ENCODE measurements around the gene LRRC8C.

Gene LRRC8C

GRCh38 chr1:89727517-89728312 lies 94.8 kb downstream of the LRRC8C start:
- Mint-ChIP-seq H3K9me3 (peaks cover 18% of the 10 kb centered on the region), H3K27me3 (no peaks in the 10 kb centered on the region), H3K27ac (peak overlapping the region; percentile 99), H3K4me1 (ENCODE audit: low read depth) (peaks cover 88% of the 10 kb centered on the region), H3K4me3 (no peak overlapping the region), H3K36me3 (ENCODE audit: low read depth) (peaks cover 59% of the 10 kb centered on the region)
- no peak for DNase-seq

GRCh38 chr1:89728381-89728780 lies 95.5 kb downstream of the LRRC8C start:
- no peak overlapping the region for H3K4me3 Mint-ChIP-seq
- H3K4me1 Mint-ChIP-seq (ENCODE audit: low read depth): peaks cover 87% of the 10 kb centered on the region
- H3K27me3 Mint-ChIP-seq: no peaks in the 10 kb centered on the region
- DNase-seq: no peak
- H3K27ac Mint-ChIP-seq: no peak overlapping the region
- peaks cover 54% of the 10 kb centered on the region for H3K36me3 Mint-ChIP-seq (ENCODE audit: low read depth)
- peaks cover 13% of the 10 kb centered on the region for H3K9me3 Mint-ChIP-seq

- Mint-ChIP-seq H3K9me3 (peaks cover 7% of the 10 kb centered on the region), H3K36me3 (ENCODE audit: low read depth) (peaks cover 25% of the 10 kb centered on the region), H3K27me3 (no peaks in the 10 kb centered on the region), H3K4me1 (ENCODE audit: low read depth) (peaks cover 68% of the 10 kb centered on the region), H3K4me3 (peak overlapping the region; percentile 2), H3K27ac (peak overlapping the region; percentile 86)
- DNase-seq: no peak
Measured at GRCh38 chr1:89732206-89732605, 99.3 kb downstream of the LRRC8C start.

GRCh38 chr1:89732643-89733222 lies 99.8 kb downstream of the LRRC8C start:
- Mint-ChIP-seq H3K4me3 (no peak overlapping the region), H3K9me3 (peaks cover 4% of the 10 kb centered on the region), H3K27ac (peak overlapping the region; percentile 86), H3K36me3 (ENCODE audit: low read depth) (peaks cover 21% of the 10 kb centered on the region), H3K27me3 (no peaks in the 10 kb centered on the region), H3K4me1 (ENCODE audit: low read depth) (peaks cover 64% of the 10 kb centered on the region)
- no peak for DNase-seq

GRCh38 chr1:89733748-89734147 lies 100.8 kb downstream of the LRRC8C start:
- H3K9me3 Mint-ChIP-seq: peaks cover 4% of the 10 kb centered on the region
- H3K4me1 Mint-ChIP-seq (ENCODE audit: low read depth): peaks cover 63% of the 10 kb centered on the region
- no peak for DNase-seq
- no peak overlapping the region for H3K27ac Mint-ChIP-seq
- no peaks in the 10 kb centered on the region for H3K27me3 Mint-ChIP-seq
- H3K4me3 Mint-ChIP-seq: no peak overlapping the region
- H3K36me3 Mint-ChIP-seq (ENCODE audit: low read depth): peaks cover 13% of the 10 kb centered on the region

- H3K4me3 Mint-ChIP-seq: no peak overlapping the region
- DNase-seq: no peak
- H3K27ac Mint-ChIP-seq: no peak overlapping the region
- peaks cover 2% of the 10 kb centered on the region for H3K9me3 Mint-ChIP-seq
- H3K27me3 Mint-ChIP-seq: no peaks in the 10 kb centered on the region
- peaks cover 8% of the 10 kb centered on the region for H3K36me3 Mint-ChIP-seq (ENCODE audit: low read depth)
- H3K4me1 Mint-ChIP-seq (ENCODE audit: low read depth): peaks cover 64% of the 10 kb centered on the region
Measured at GRCh38 chr1:89734442-89734841, 101.5 kb downstream of the LRRC8C start.

GRCh38 chr1:89735479-89735878 lies 102.6 kb downstream of the LRRC8C start:
- peaks cover 10% of the 10 kb centered on the region for H3K36me3 Mint-ChIP-seq (ENCODE audit: low read depth)
- no peak for DNase-seq
- H3K4me1 Mint-ChIP-seq (ENCODE audit: low read depth): peaks cover 74% of the 10 kb centered on the region
- H3K4me3 Mint-ChIP-seq: no peak overlapping the region
- peaks cover 2% of the 10 kb centered on the region for H3K9me3 Mint-ChIP-seq
- H3K27me3 Mint-ChIP-seq: no peaks in the 10 kb centered on the region
- no peak overlapping the region for H3K27ac Mint-ChIP-seq

GRCh38 chr1:89736937-89737733 lies 104.2 kb downstream of the LRRC8C start:
- Mint-ChIP-seq H3K27me3 (no peaks in the 10 kb centered on the region), H3K4me3 (no peak overlapping the region), H3K36me3 (ENCODE audit: low read depth) (peaks cover 12% of the 10 kb centered on the region), H3K4me1 (ENCODE audit: low read depth) (peaks cover 72% of the 10 kb centered on the region), H3K9me3 (peaks cover 6% of the 10 kb centered on the region), H3K27ac (no peak overlapping the region)
- no peak for DNase-seq

- DNase-seq: no peak
- Mint-ChIP-seq H3K4me3 (peak overlapping the region; percentile 13), H3K27me3 (no peaks in the 10 kb centered on the region), H3K27ac (peak overlapping the region; percentile 68), H3K9me3 (peaks cover 6% of the 10 kb centered on the region), H3K36me3 (ENCODE audit: low read depth) (peaks cover 9% of the 10 kb centered on the region), H3K4me1 (ENCODE audit: low read depth) (peaks cover 70% of the 10 kb centered on the region)
Measured at GRCh38 chr1:89737985-89738510, 105.1 kb downstream of the LRRC8C start.

GRCh38 chr1:89739013-89739843 lies 106.3 kb downstream of the LRRC8C start:
- DNase-seq: peak; percentile 67
- Mint-ChIP-seq H3K9me3 (peaks cover 4% of the 10 kb centered on the region), H3K27ac (peak overlapping the region; percentile 96), H3K4me3 (peak overlapping the region; percentile 74), H3K36me3 (ENCODE audit: low read depth) (peaks cover 12% of the 10 kb centered on the region), H3K4me1 (ENCODE audit: low read depth) (peaks cover 61% of the 10 kb centered on the region), H3K27me3 (no peaks in the 10 kb centered on the region)

- peak overlapping the region; percentile 74 for H3K4me3 Mint-ChIP-seq
- no peaks in the 10 kb centered on the region for H3K27me3 Mint-ChIP-seq
- H3K27ac Mint-ChIP-seq: peak overlapping the region; percentile 96
- DNase-seq: no peak
- peaks cover 3% of the 10 kb centered on the region for H3K9me3 Mint-ChIP-seq
- peaks cover 60% of the 10 kb centered on the region for H3K4me1 Mint-ChIP-seq (ENCODE audit: low read depth)
- H3K36me3 Mint-ChIP-seq (ENCODE audit: low read depth): peaks cover 12% of the 10 kb centered on the region
Measured at GRCh38 chr1:89739844-89740216, 106.9 kb downstream of the LRRC8C start.

GRCh38 chr1:89743788-89744187 lies 110.9 kb downstream of the LRRC8C start:
- Mint-ChIP-seq H3K4me1 (ENCODE audit: low read depth) (peaks cover 53% of the 10 kb centered on the region), H3K27me3 (no peaks in the 10 kb centered on the region), H3K4me3 (no peak overlapping the region), H3K36me3 (ENCODE audit: low read depth) (peaks cover 24% of the 10 kb centered on the region), H3K9me3 (peaks cover 3% of the 10 kb centered on the region), H3K27ac (no peak overlapping the region)
- no peak for DNase-seq

- Mint-ChIP-seq H3K4me1 (ENCODE audit: low read depth) (peaks cover 26% of the 10 kb centered on the region), H3K27me3 (no peaks in the 10 kb centered on the region), H3K9me3 (no peaks in the 10 kb centered on the region), H3K4me3 (no peak overlapping the region), H3K27ac (peak overlapping the region; percentile 35), H3K36me3 (ENCODE audit: low read depth) (peaks cover 15% of the 10 kb centered on the region)
- no peak for DNase-seq
Measured at GRCh38 chr1:89746424-89747149, 113.7 kb downstream of the LRRC8C start.
